Upper lobe of left lung (tissue), 4 donors: ENCODE results near the gene C1QTNF6.

ENCODE experiments used
- EP300 ChIP-seq, 4 donors: sonication (generic); formaldehyde crosslinking; IDR thresholded peaks; one replicate each; pipeline ENCODE4 v1.5.1; 2017; ENCODE audit warnings: antibody characterized with exemption in 4 of 4, control low read depth in 2 of 4
- POLR2AphosphoS5 ChIP-seq, 2 donors: sonication (generic); formaldehyde crosslinking; IDR thresholded peaks; one replicate each; pipeline ENCODE4 v1.5.1; 2017; ENCODE audit warnings: antibody characterized with exemption in 2 of 2

- TF ChIP-seq POLR2AphosphoS5 (IDR thresholded peaks at IDR 0.05) = no peak
- TF ChIP-seq EP300 (IDR thresholded peaks at IDR 0.05) = no peak
These were observed 16.1 kb upstream of the C1QTNF6 start for GRCh38 chr22:37204045-37204655.
